ENCODE results near the gene PLEKHG3.
"Not testable (repeated sequence)": the region's sequence is repeated elsewhere in the genome, so short reads cannot be mapped to it uniquely, and the experiment has no call there.

PLEKHG3 gene

GRCh38 chr14:64681796-64682710, 22.2 kb upstream of the PLEKHG3 start:
- Mint-ChIP-seq H3K36me3 (no peaks in the 10 kb centered on the region), H3K9me3 (no peaks in the 10 kb centered on the region), H3K27ac (no peak overlapping the region), H3K4me1 (no peaks in the 10 kb centered on the region), H3K4me3 (no peak overlapping the region), H3K27me3 (no peaks in the 10 kb centered on the region)

- Mint-ChIP-seq H3K27me3 (no peaks in the 10 kb centered on the region), H3K27ac (no peak overlapping the region), H3K9me3 (no peaks in the 10 kb centered on the region), H3K4me1 (no peaks in the 10 kb centered on the region), H3K36me3 (no peaks in the 10 kb centered on the region), H3K4me3 (no peak overlapping the region)
These were observed 21.4 kb upstream of the PLEKHG3 start for GRCh38 chr14:64682843-64683242.

GRCh38 chr14:64683264-64683663, 21.0 kb upstream of the PLEKHG3 start:
- Mint-ChIP-seq H3K4me3 (no peak overlapping the region), H3K36me3 (no peaks in the 10 kb centered on the region), H3K27me3 (no peaks in the 10 kb centered on the region), H3K27ac (no peak overlapping the region), H3K9me3 (no peaks in the 10 kb centered on the region), H3K4me1 (peaks cover 3% of the 10 kb centered on the region)

GRCh38 chr14:64684091-64684490, 20.1 kb upstream of the PLEKHG3 start:
- peaks cover 3% of the 10 kb centered on the region for H3K4me1 Mint-ChIP-seq
- no peak overlapping the region for H3K27ac Mint-ChIP-seq
- H3K27me3 Mint-ChIP-seq: no peaks in the 10 kb centered on the region
- H3K36me3 Mint-ChIP-seq: no peaks in the 10 kb centered on the region
- H3K4me3 Mint-ChIP-seq: no peak overlapping the region
- no peaks in the 10 kb centered on the region for H3K9me3 Mint-ChIP-seq

- Mint-ChIP-seq H3K4me1 (peaks cover 3% of the 10 kb centered on the region), H3K36me3 (no peaks in the 10 kb centered on the region), H3K4me3 (no peak overlapping the region), H3K27me3 (no peaks in the 10 kb centered on the region), H3K27ac (no peak overlapping the region), H3K9me3 (no peaks in the 10 kb centered on the region)
These were observed 18.6 kb upstream of the PLEKHG3 start for GRCh38 chr14:64685371-64686281.

- no peak overlapping the region for H3K4me3 Mint-ChIP-seq
- no peaks in the 10 kb centered on the region for H3K9me3 Mint-ChIP-seq
These were observed 18.0 kb upstream of the PLEKHG3 start for GRCh38 chr14:64686282-64686615.

GRCh38 chr14:64688031-64688430, 16.2 kb upstream of the PLEKHG3 start:
- H3K27ac Mint-ChIP-seq: no peak overlapping the region
- H3K36me3 Mint-ChIP-seq: no peaks in the 10 kb centered on the region
- H3K4me3 Mint-ChIP-seq: no peak overlapping the region
- peaks cover 3% of the 10 kb centered on the region for H3K4me1 Mint-ChIP-seq
- no peaks in the 10 kb centered on the region for H3K27me3 Mint-ChIP-seq
- no peaks in the 10 kb centered on the region for H3K9me3 Mint-ChIP-seq

More at GRCh38 chr14:64686282-64686615, 18.0 kb upstream of the PLEKHG3 start:
- Mint-ChIP-seq H3K4me1 (peaks cover 3% of the 10 kb centered on the region), H3K27me3 (no peaks in the 10 kb centered on the region), H3K36me3 (no peaks in the 10 kb centered on the region), H3K27ac (no peak overlapping the region)

GRCh38 chr14:64688811-64689281, 15.4 kb upstream of the PLEKHG3 start:
- H3K36me3 Mint-ChIP-seq: no peaks in the 10 kb centered on the region
- H3K27ac Mint-ChIP-seq: no peak overlapping the region
- H3K4me3 Mint-ChIP-seq: no peak overlapping the region
- peaks cover 3% of the 10 kb centered on the region for H3K4me1 Mint-ChIP-seq
- no peaks in the 10 kb centered on the region for H3K27me3 Mint-ChIP-seq
- H3K9me3 Mint-ChIP-seq: no peaks in the 10 kb centered on the region

- no peaks in the 10 kb centered on the region for H3K27me3 Mint-ChIP-seq
- no peak overlapping the region for H3K4me3 Mint-ChIP-seq
- H3K36me3 Mint-ChIP-seq: no peaks in the 10 kb centered on the region
- H3K9me3 Mint-ChIP-seq: no peaks in the 10 kb centered on the region
- no peak overlapping the region for H3K27ac Mint-ChIP-seq
- H3K4me1 Mint-ChIP-seq: peaks cover 3% of the 10 kb centered on the region
These were observed 14.9 kb upstream of the PLEKHG3 start for GRCh38 chr14:64689289-64689688.

- not testable (repeated sequence) for H3K4me1 Mint-ChIP-seq, H3K27ac Mint-ChIP-seq, H3K27me3 Mint-ChIP-seq, H3K36me3 Mint-ChIP-seq, H3K4me3 Mint-ChIP-seq, H3K9me3 Mint-ChIP-seq
These were observed 13.6 kb upstream of the PLEKHG3 start for GRCh38 chr14:64690607-64691006.

GRCh38 chr14:64691376-64691775, 12.8 kb upstream of the PLEKHG3 start:
- H3K36me3 Mint-ChIP-seq: no peaks in the 10 kb centered on the region
- H3K4me3 Mint-ChIP-seq: no peak overlapping the region
- H3K9me3 Mint-ChIP-seq: no peaks in the 10 kb centered on the region
- H3K27ac Mint-ChIP-seq: no peak overlapping the region
- H3K4me1 Mint-ChIP-seq: peaks cover 3% of the 10 kb centered on the region
- no peaks in the 10 kb centered on the region for H3K27me3 Mint-ChIP-seq

- H3K36me3 Mint-ChIP-seq: no peaks in the 10 kb centered on the region
- H3K4me3 Mint-ChIP-seq: no peak overlapping the region
- peaks cover 3% of the 10 kb centered on the region for H3K4me1 Mint-ChIP-seq
- no peak overlapping the region for H3K27ac Mint-ChIP-seq
- no peaks in the 10 kb centered on the region for H3K9me3 Mint-ChIP-seq
- no peaks in the 10 kb centered on the region for H3K27me3 Mint-ChIP-seq
These were observed 11.8 kb upstream of the PLEKHG3 start for GRCh38 chr14:64692189-64692985.

- no peaks in the 10 kb centered on the region for H3K36me3 Mint-ChIP-seq
- H3K4me3 Mint-ChIP-seq: no peak overlapping the region
- H3K9me3 Mint-ChIP-seq: no peaks in the 10 kb centered on the region
- H3K27me3 Mint-ChIP-seq: no peaks in the 10 kb centered on the region
- no peak overlapping the region for H3K27ac Mint-ChIP-seq
- peaks cover under 1% of the 10 kb centered on the region for H3K4me1 Mint-ChIP-seq
These were observed 11.0 kb upstream of the PLEKHG3 start for GRCh38 chr14:64692986-64693809.

- Mint-ChIP-seq H3K4me3 (no peak overlapping the region), H3K27me3 (no peaks in the 10 kb centered on the region), H3K9me3 (no peaks in the 10 kb centered on the region), H3K27ac (no peak overlapping the region), H3K4me1 (no peaks in the 10 kb centered on the region), H3K36me3 (no peaks in the 10 kb centered on the region)
These were observed 10.4 kb upstream of the PLEKHG3 start for GRCh38 chr14:64693810-64694165.

GRCh38 chr14:64695071-64695470, 9.2 kb upstream of the PLEKHG3 start:
- Mint-ChIP-seq H3K27me3 (peaks cover under 1% of the 10 kb centered on the region), H3K36me3 (no peaks in the 10 kb centered on the region), H3K4me3 (no peak overlapping the region), H3K4me1 (no peaks in the 10 kb centered on the region), H3K9me3 (no peaks in the 10 kb centered on the region), H3K27ac (no peak overlapping the region)
